ENCODE results near the gene STK36.

Gene STK36, protein sequence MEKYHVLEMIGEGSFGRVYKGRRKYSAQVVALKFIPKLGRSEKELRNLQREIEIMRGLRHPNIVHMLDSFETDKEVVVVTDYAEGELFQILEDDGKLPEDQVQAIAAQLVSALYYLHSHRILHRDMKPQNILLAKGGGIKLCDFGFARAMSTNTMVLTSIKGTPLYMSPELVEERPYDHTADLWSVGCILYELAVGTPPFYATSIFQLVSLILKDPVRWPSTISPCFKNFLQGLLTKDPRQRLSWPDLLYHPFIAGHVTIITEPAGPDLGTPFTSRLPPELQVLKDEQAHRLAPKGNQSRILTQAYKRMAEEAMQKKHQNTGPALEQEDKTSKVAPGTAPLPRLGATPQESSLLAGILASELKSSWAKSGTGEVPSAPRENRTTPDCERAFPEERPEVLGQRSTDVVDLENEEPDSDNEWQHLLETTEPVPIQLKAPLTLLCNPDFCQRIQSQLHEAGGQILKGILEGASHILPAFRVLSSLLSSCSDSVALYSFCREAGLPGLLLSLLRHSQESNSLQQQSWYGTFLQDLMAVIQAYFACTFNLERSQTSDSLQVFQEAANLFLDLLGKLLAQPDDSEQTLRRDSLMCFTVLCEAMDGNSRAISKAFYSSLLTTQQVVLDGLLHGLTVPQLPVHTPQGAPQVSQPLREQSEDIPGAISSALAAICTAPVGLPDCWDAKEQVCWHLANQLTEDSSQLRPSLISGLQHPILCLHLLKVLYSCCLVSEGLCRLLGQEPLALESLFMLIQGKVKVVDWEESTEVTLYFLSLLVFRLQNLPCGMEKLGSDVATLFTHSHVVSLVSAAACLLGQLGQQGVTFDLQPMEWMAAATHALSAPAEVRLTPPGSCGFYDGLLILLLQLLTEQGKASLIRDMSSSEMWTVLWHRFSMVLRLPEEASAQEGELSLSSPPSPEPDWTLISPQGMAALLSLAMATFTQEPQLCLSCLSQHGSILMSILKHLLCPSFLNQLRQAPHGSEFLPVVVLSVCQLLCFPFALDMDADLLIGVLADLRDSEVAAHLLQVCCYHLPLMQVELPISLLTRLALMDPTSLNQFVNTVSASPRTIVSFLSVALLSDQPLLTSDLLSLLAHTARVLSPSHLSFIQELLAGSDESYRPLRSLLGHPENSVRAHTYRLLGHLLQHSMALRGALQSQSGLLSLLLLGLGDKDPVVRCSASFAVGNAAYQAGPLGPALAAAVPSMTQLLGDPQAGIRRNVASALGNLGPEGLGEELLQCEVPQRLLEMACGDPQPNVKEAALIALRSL (N-terminal part only)

DNA sequence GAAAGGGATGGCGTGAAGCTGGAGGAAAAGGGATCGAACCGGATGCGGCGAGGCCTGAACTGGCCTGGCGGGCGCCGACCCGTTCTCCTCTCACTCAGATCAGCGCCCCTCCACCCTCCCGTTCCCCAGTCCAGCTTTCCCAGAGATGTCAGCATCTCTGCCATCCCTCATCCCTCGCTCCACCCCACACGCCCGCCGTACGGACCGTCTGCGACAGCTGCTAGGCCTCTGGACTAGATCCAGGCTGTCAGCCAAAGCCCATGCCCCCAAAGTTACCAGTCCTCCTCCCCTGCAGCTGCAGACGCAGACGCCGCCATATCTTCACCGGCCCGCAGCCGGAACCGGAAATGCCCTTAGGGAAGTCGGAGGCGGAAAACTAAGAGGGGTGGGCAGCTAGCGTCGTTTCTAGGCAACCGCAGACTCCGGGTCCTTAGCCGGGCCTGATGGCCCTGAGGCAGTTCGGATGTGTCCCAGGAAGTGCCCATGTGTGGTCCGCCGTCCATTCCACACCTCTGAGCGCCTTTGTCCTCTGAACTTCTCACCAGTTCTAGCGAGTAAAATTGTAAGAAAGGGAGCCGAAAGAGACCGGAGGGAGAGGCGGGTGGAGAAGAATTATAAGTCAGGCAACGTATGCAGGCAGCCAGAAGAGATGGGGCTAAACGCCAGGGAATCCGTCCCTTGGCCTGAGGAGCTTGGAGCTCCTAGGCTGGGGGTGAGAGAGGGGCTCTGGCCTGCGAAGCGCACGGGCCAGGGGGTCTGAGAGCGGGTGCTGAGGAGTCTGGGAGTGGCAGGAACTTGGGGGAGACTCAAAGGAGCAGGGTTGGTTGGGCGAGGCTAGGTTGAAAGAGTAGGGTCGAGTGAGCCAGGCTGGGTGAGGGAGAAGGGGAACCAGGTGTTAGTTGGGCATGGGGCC is at the start of gene STK36, which contains the start of gene RNF25:
TSS of gene STK36 (plus strand) at position 433 of the 913 bp plus-strand sequence. CDS start 744 bp downstream, outside the sequence.
TSS of gene RNF25 (minus strand) at position 349 of the 913 bp plus-strand sequence. CDS start at position 317, 32 bp downstream.
- peak; percentile 70 for DNase-seq

DNA sequence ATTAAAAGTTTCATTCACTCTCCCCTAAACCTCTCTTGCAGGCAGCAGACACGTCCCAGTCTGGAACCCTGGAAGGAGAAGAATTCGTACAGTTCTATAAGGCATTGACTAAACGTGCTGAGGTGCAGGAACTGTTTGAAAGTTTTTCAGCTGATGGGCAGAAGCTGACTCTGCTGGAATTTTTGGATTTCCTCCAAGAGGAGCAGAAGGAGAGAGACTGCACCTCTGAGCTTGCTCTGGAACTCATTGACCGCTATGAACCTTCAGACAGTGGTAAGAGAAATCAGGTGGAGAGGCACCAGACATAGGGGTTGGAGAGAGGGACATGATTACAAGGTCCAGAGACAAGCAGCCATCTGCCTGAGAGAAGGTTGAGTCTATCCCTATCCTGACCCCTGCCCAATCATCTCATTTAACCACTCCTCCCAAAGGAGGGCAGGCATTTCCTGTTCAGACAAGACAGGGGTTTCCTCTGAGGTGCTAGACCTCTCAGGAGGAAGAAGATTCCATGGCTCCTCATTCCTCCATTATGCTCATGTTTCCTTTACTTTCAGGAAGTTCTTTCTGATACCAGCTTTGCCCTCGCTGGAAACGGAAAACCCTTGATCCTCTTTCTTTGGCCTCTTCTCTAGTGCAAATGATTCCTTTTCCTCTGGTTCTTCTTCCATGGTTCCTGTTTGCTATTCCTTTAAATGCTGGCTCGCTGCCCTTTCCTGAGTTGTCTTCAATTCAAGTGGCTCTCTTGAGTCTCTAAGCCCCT is 49.1 kb upstream of the STK36 start:
- DNase-seq, result no peak

DNA sequence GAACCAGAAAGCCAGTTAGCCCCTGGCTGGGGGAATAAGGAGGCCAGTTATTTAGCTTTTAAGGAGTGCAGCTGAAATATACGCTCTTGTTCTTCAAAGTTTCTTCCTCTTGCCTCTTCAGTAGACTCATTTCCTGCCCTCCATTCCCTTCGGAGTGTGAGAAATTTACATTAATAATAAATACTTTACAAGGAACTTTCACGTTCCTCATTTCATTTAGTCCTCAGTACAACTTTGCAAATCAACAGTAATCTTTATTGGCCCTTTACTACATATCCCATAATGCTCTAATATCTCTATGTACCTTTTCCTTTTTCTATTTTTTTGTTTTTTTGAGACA is 48.5 kb upstream of the STK36 start:
- no peak for DNase-seq

DNA sequence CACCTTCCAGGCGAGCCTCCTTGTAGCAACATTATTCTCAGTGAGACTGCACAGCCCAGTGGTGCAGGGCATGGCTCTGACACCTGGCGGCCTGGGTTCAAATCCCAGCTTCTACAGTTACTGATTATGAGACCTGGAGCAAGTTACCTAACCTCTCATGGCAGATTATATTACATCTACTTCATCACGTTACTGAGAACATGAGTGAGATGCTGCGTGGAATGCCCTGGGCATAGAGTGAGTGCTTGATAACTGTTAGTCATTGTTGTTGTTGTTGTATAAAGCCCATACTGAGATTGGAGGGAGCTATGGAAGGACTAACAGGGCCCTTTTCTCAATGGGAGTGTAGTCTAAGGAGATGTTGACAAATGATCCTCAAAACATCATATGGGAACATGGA is 45.5 kb upstream of the STK36 start:
- no peak for DNase-seq

DNA sequence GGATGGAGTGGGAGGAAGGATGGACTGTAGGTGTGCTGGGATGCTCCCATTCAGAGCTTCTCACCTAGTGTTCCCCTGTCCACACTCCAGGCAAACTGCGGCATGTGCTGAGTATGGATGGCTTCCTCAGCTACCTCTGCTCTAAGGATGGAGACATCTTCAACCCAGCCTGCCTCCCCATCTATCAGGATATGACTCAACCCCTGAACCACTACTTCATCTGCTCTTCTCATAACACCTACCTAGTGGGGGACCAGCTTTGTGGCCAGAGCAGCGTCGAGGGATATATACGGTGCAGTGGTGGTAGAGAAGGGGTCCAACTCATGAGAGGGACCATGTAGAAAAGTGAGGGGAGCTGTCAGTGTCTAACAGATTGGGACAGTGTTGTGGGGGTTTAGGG is 43.9 kb upstream of the STK36 start:
- DNase-seq, result no peak

DNA sequence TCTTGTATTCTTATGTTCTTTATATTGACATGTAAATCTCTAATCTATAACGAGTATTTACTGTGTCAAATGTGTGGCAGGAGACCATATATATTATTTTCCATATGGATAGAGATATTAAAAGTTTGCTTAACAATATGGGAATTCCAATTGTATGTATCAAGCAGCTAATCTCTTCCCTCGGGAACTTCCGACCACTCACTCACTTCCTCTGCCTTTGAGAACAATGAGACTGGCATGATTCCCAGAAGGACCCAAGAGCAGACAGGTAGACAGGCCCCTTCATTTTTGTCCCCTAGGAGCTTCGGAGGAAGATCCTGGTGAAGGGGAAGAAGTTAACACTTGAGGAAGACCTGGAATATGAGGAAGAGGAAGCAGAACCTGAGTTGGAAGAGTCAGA is 40.0 kb upstream of the STK36 start:
- DNase-seq, result peak; percentile 40

DNA sequence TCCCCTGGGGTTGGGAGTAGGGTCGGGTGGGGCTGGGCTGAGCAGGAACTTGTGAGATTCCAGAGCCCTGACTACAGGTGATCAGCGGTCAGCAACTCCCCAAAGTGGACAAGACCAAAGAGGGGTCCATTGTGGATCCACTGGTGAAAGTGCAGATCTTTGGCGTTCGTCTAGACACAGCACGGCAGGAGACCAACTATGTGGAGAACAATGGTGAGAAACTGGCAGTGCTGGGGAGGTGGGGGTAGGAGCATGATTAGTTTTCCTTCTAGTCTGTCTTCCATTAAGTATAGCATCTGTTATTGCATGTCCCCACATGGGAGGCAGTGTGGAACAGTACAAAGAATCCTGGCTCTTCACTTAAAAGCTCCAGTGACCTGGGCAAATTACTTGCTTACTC is 36.2 kb upstream of the STK36 start:
- no peak for DNase-seq

DNA sequence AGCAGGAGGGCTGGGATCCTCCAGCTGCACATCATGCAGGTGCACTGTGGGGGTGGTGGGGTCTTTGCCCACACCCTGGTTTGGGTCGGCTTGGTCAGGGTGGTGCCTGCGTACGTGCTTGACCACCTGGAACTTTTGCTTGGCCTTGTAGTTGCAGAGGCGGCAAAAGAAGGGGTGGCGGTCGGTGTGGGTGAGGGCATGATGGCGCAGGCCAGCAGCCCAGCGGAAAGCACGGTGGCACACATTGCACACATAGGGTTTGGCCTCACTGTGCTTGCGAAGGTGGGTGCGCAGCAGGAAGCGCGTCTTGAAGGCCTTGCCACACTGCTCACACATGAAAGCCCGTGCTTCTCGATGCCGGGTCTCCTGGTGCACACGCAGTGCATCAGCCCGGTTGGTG is 33.5 kb upstream of the STK36 start:
- DNase-seq, result no peak

DNA sequence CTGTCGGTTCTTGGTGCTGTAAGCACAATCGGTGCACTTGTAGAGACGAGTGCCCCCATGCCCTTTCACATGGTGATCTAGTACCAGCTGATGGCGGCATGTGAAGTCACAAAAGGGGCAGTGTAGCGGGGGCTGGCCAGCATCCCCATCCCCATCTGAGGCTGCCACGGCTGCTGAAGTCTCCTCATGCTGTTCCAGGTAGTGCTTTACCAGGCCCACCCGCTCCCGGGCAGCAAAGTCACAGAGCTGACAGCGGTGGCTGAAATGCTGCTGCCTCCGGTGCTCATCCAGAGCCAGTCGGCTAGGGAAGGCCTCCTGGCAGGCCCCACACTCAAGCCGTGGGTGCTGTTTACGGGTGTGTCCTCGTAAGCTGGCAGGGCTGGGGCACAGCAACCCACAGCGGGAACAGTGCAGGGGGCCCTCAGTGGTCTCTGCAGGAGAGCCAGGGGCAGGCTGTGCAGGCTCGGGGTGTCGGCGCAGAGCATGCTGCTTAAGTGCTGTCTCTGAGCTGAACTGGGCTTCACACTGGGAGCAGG is 29.7 kb upstream of the STK36 start:
- DNase-seq, result no peak

DNA sequence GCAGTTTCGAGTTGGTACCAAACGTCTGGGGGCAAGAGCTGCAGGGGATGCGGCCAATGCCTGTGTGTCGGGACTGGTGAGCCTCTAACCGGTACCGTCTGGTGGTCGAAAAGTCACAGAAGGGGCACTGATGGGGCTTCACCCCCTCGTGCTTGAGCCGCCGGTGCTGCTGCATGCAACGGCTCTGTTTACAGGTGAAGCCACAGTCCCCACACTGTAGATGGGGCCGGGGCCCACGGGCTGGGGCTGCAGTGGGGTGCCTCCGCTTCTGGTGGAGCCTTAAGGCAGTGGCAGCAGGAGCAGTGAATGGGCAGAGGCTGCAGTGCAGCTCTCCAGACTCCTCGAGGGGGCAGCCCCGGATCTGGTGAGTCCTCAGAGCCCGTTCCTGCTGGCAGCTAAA is 29.1 kb upstream of the STK36 start:
- no peak for DNase-seq

DNA sequence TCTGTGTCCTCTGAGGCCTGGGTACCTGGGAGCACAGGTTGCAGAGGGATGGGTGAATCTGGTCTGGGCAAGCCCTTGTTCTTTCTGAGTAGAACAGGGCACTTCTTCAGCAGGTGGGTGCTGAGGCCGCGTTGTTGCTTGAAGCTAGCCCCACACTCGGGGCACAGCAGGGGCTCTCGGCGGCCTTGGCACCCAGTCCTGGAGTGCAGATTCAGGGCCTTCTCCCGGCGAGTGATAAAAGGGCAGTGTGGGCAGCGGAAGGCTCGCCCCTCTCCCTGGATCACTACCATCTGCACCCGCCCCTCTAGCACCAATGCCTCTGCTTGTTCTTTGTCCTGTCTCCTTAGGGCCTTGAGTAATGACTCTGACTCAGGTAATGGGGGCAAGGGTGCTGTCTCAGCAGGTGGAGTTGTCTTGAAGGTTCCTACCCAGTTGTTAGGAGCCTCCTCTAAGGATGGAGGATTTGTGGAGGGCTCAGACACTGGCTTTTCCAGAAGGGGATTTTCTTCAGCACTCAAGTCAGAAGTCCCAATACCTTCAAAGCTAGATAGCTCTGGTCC is 28.1 kb upstream of the STK36 start:
- no peak for DNase-seq

DNA sequence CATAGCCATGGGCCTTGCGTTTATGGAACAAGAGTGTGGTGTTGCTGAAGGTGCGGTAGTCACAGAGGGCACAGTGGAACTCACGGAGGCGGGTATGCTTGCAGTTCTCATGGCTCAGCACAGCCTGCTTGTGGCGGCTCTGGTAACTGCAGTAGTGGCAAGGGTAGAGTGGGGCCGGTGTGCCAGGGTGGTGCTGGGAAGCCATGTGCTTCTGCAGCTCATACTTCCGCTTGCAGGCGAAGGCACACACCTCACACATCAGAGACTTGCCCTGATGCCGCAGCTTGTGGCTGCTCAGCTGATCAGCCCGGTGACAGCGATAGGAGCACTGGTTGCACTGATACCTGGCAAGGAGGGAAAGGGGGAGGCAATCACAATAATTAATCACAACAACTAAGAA is 27.2 kb upstream of the STK36 start:
- DNase-seq, result no peak

DNA sequence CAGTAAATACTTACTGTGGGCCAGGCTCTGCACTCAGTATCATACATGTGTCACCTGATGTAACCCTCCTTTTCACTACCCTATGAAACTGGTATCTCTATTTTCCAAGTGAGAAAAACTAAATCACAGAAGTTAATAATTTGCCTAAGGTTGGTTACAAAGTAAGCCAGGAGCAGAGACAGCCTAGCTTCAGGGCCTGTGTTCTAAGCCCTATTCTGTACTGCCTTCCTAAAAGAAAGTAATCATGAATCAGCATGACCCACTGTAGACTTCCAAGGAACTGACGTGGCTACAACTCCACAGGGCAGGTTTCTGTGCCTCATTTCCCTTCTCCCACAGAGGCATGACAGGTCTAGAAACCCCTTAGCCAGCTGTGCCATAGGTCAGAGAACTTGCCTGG is 26.8 kb upstream of the STK36 start:
- no peak for DNase-seq

DNA sequence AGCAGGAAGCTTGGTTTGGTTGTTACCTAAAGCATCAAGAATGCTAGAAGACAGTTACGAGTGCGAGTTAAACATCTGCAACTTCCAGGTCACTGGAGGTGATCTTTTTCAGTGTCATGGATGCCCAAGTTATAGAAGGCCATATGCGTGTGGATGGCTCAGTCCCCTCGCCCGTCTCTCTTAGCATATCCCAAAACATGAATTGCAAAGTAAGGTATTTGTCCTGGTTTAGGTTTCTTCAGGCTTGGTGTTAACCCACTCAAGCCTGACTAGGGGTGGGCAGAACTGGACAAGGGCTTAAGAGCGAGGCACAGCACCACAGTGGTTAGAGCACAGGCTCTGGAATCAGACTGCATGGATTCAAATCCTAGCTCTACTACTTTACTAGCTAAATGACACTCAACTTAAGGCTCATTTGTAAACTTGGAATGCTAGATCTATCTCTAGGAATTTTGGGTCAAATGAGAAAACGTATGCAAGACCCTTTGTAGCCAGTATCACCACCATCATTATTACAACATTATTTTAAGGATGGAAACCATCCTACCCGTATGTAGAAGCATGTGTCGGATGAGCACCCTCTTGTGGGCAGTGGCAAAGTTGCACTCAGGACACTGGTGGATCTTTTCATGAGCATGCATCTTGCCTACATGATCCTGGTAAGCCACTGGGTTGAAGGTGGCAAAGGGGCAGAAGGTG is 23.6 kb upstream of the STK36 start:
- peak; percentile 19 for DNase-seq

DNA sequence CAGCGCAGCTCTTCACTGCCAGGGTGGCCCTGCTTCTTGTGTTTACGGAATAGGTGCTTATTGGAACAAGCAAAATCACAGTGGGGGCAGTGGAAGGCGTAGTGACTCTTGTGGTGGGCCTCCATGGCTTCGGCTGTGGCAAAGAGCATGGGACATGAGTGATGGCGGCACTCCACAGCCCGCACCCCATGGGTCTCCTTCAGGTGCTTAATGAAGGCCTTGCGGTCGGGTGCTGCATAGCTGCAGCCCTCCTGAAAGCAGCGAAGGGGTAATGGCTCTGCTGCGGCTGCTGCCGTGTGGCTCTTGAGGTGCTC is 23.1 kb upstream of the STK36 start:
- DNase-seq, result no peak

DNA sequence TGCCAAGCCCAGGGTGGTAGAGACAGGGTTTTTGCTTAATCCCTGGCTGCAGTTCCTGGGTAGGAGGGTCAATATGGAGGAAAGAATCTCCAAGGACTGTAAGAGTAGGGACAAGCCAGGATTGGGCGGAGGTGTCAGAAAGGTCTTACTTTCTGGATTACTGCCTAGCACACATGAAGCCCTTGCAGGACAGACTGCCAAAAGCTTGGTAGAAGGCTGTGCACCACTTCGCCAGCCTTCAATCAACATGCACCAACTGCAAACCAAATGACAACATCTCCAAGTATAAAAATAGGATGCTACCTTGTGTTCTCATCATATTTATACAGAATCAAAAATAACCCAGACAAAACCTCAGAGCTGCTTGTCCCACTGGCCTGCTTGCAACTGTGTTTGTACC is 16.1 kb upstream of the STK36 start:
- DNase-seq, result no peak

DNA sequence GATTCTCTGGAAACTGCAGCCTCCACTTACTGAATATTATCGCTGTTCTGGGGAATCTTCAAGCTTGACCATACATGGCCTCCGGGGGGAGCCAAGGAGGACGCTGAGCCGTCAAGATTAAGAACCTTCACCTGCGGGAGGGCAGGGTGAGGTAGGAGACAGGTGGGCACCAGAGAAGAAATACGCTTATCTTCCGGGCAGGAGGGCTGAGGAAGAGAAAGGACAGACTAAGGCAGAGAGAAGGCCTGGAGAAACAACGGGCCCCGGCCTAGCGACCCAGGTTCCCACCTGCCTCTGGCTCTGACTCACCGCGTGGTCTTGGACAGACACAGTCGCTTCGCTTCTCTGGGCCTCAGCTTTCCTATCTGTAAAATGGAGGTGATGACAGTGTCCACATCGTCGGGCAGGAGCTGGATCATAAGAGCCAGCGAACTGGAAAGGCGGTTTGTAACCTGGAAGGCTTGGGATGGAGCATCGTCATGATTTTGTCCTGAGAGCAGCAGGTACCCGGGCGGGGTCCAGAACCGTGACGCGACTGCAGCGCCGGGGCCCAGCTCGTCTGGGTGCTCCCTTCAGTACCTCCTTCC is 13.1 kb upstream of the STK36 start:
- no peak for DNase-seq

DNA sequence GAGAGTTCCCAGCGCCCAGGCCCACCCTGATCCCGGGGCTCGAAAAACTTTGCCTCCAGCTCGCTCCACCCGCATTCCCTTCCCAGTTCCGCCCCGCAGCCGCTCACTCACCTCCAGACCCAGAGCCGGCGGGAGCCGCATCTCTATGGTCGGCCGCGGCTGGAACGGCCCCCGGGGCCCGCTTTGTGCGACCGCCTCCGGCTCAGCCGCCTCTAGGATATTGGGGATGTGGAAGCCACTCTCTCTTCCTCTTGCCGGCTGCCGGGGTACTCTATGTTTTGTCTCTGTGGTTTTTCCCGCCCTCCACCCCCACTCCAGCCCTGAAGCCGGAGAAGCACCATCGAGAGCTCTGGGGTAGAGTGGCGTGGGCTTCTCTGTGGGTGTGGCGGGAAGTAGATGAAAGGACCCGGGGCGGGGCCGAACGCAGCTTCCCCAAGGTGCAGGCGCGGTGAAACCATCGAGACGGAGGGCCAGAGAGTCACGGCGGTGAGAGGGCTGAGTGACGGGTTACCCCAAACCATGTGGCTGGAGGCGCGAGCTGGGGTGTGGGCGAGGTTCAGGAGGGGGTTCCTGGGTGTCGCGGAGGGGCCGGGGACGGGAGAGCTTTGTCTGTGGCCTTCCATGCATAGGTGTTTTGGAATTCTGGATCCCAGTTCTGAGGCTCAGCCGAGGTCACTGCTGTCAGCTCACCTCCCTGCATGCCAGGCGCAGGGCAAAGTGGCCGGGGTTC is 12.5 kb upstream of the STK36 start, which contains the start of the genes BCS1L and ZNF142:
TSS of gene BCS1L (plus strand) at position 426 of the 730 bp plus-strand sequence. CDS start 1,305 bp downstream, outside the sequence.
TSS of gene ZNF142 (minus strand) at position 366 of the 730 bp plus-strand sequence. CDS start 3,194 bp downstream, outside the sequence.
- peak; percentile 81 for DNase-seq

DNA sequence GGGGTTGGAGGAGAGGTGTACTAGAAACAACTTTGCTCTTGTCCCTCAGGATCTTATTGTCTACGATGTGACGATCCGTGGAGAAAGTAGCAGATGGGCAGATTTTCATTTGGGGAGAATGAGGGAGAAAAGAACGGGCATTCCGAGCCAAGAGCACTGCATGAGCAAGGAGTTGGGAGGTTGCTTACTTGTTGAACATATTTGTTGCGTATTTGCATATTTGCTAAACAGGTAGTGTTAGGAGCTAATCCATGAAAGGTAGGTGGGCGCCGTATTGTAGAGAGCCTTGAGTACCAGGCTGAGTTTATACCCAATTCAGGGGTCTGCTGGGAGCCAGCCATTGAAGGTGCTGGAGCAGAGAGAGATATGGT is 11.9 kb upstream of the STK36 start:
- no peak for DNase-seq

All from NCI-H226 (cell line).